Right lobe of liver (tissue), 4 donors: Measurements from ENCODE around the gene PHGDH.

Experiments
- POLR2A ChIP-seq: fragments of 450-650 bp; IDR thresholded peaks from one replicate; pipeline ENCODE4 v1.6.1; 2017; ENCODE audit warnings: antibody characterized with exemption, mild to moderate bottlenecking
- TF ChIP-seq, protein P1 (sequence below), 4 donors: fragments of 200-600 bp in 3 of 4; fragments of 450-650 bp in 1 of 4; IDR thresholded peaks; one replicate each; pipeline versions ENCODE4 v1.5.1 to v1.8.0; 2016 to 2022; ENCODE audit warnings: antibody characterized with exemption in 4 of 4, mild to moderate bottlenecking in 2 of 4
- donor health status: DM: no; HTN: no; CAD: no.
- donor health status: DM: no; HTN: no; CAD: no.
- donor health status: DM: no; HTN: yes; CAD: no.

GRCh38 chr1:119740896-119741780 lies 29.4 kb downstream of the PHGDH start:
- TF ChIP-seq, protein P1, sequence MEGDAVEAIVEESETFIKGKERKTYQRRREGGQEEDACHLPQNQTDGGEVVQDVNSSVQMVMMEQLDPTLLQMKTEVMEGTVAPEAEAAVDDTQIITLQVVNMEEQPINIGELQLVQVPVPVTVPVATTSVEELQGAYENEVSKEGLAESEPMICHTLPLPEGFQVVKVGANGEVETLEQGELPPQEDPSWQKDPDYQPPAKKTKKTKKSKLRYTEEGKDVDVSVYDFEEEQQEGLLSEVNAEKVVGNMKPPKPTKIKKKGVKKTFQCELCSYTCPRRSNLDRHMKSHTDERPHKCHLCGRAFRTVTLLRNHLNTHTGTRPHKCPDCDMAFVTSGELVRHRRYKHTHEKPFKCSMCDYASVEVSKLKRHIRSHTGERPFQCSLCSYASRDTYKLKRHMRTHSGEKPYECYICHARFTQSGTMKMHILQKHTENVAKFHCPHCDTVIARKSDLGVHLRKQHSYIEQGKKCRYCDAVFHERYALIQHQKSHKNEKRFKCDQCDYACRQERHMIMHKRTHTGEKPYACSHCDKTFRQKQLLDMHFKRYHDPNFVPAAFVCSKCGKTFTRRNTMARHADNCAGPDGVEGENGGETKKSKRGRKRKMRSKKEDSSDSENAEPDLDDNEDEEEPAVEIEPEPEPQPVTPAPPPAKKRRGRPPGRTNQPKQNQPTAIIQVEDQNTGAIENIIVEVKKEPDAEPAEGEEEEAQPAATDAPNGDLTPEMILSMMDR (IDR thresholded peaks at IDR 0.05): no peak
- TF ChIP-seq POLR2A: no peak
